Upper lobe of left lung (tissue), 4 donors: Measurements from ENCODE around the gene RNF150.

Experiments used
- CTCF ChIP-seq, 6 experiments: fragments of 450-650 bp in 4 of 6; fragments of 200-600 bp in 2 of 6; sonication (generic) in 2 of 6; IDR thresholded peaks; one replicate each; pipeline ENCODE4 v1.5.1; 2016 to 2019; ENCODE audit warnings: antibody characterized with exemption in 6 of 6
- EP300 ChIP-seq, 4 donors: sonication (generic); formaldehyde crosslinking; IDR thresholded peaks; one replicate each; pipeline ENCODE4 v1.5.1; 2017; ENCODE audit warnings: antibody characterized with exemption in 4 of 4, control low read depth in 2 of 4
- POLR2A ChIP-seq, 4 donors: fragments of 450-650 bp; IDR thresholded peaks; one replicate each; pipeline ENCODE4 v1.5.1; 2016 to 2017; ENCODE audit warnings: antibody characterized with exemption in 4 of 4, mild to moderate bottlenecking in 2 of 4

- TF ChIP-seq EP300 (IDR thresholded peaks at IDR 0.05) (no peak), CTCF (IDR thresholded peaks at IDR 0.05) (no peak), POLR2A (IDR thresholded peaks at IDR 0.05) (no peak)
Measured at GRCh38 chr4:140943486-140944198, 189.6 kb downstream of the RNF150 start.
